ENCODE measurements around the gene DELE1.

The DELE1 gene

GRCh38 chr5:141904551-141904950 lies 19.1 kb upstream of the DELE1 start:
- H3K4me2 ChIP-seq (ENCODE audit: insufficient read depth, low read length) = no peak overlapping the region
- no peaks in the 10 kb centered on the region for H3K79me2 ChIP-seq (ENCODE audit: insufficient read depth, low read length)
- H3K4me1 ChIP-seq (ENCODE audit: insufficient read depth, low read length) = no peaks in the 10 kb centered on the region
- DNase-seq (no peak), ATAC-seq (ENCODE audit: insufficient read depth, low read depth) (no peak)
- no peak for TF ChIP-seq CTCF (IDR thresholded peaks at IDR 0.05; ENCODE audit: borderline replicate concordance, extremely low read depth, low read length, poor library complexity, severe bottlenecking)
- TF ChIP-seq EZH2 (IDR thresholded peaks at IDR 0.05; ENCODE audit: borderline replicate concordance, low read depth, low read length, severe bottlenecking) = no peak
- H4K20me1 ChIP-seq (ENCODE audit: insufficient read depth, low read length) = no peaks in the 10 kb centered on the region
- no peaks in the 10 kb centered on the region for H3K36me3 ChIP-seq (ENCODE audit: insufficient read depth, low read length)
- no peak overlapping the region for H3K4me3 ChIP-seq (ENCODE audit: low read depth in 1 of 2, low read length in 2 of 2)
- H3K27ac ChIP-seq (ENCODE audit: low read length) = no peak overlapping the region
- H3K9ac ChIP-seq (ENCODE audit: low read depth, low read length) = no peak overlapping the region
- H3K27me3 ChIP-seq (ENCODE audit: insufficient read depth, low read length, poor library complexity) = peaks cover 29% of the 10 kb centered on the region
- H3K9me3 ChIP-seq (ENCODE audit: insufficient read depth, low read length, severe bottlenecking) = no peaks in the 10 kb centered on the region
- H2AFZ ChIP-seq (ENCODE audit: low read depth, low read length) = no peak overlapping the region

GRCh38 chr5:141906517-141906916 lies 17.2 kb upstream of the DELE1 start:
- Histone ChIP-seq H3K27ac (ENCODE audit: low read length) (no peak overlapping the region), H3K4me1 (ENCODE audit: insufficient read depth, low read length) (no peaks in the 10 kb centered on the region), H3K9ac (ENCODE audit: low read depth, low read length) (no peak overlapping the region), H4K20me1 (ENCODE audit: insufficient read depth, low read length) (no peaks in the 10 kb centered on the region), H3K36me3 (ENCODE audit: insufficient read depth, low read length) (no peaks in the 10 kb centered on the region), H3K79me2 (ENCODE audit: insufficient read depth, low read length) (no peaks in the 10 kb centered on the region), H3K27me3 (ENCODE audit: insufficient read depth, low read length, poor library complexity) (peaks cover 29% of the 10 kb centered on the region), H3K4me3 (ENCODE audit: low read depth in 1 of 2, low read length in 2 of 2) (no peak overlapping the region), H3K4me2 (ENCODE audit: insufficient read depth, low read length) (no peak overlapping the region), H3K9me3 (ENCODE audit: insufficient read depth, low read length, severe bottlenecking) (no peaks in the 10 kb centered on the region), H2AFZ (ENCODE audit: low read depth, low read length) (no peak overlapping the region)
- ATAC-seq (ENCODE audit: insufficient read depth, low read depth) (no peak), DNase-seq (no peak)
- TF ChIP-seq CTCF (IDR thresholded peaks at IDR 0.05; ENCODE audit: borderline replicate concordance, extremely low read depth, low read length, poor library complexity, severe bottlenecking) (no peak), EZH2 (IDR thresholded peaks at IDR 0.05; ENCODE audit: borderline replicate concordance, low read depth, low read length, severe bottlenecking) (no peak)

DNA sequence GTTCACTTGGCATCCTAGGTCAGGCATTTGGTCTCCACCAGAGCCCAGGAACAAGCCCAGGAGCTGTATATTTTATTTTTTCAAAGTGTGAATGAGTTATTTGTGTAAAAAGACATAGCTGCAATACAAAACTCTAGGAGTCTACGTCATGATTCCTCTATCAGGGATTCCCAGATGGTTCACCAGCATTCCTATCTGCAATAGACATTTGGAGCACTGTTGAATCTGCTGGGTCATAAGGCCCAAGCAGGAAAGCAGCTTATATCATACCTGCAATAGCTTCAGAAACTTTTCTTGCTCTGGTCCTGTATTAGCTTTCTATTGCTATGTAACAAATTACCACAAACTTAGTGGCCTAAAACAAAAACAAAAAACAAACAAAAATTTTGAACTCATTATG lies 16.7 kb upstream of the DELE1 start:
- Histone ChIP-seq H3K9ac (ENCODE audit: low read depth, low read length) (no peak overlapping the region), H3K27me3 (ENCODE audit: insufficient read depth, low read length, poor library complexity) (peaks cover 26% of the 10 kb centered on the region), H3K4me3 (ENCODE audit: low read depth in 1 of 2, low read length in 2 of 2) (no peak overlapping the region), H3K79me2 (ENCODE audit: insufficient read depth, low read length) (no peaks in the 10 kb centered on the region), H3K27ac (ENCODE audit: low read length) (no peak overlapping the region), H3K4me2 (ENCODE audit: insufficient read depth, low read length) (no peak overlapping the region), H2AFZ (ENCODE audit: low read depth, low read length) (no peak overlapping the region), H3K4me1 (ENCODE audit: insufficient read depth, low read length) (no peaks in the 10 kb centered on the region), H3K36me3 (ENCODE audit: insufficient read depth, low read length) (no peaks in the 10 kb centered on the region), H4K20me1 (ENCODE audit: insufficient read depth, low read length) (no peaks in the 10 kb centered on the region), H3K9me3 (ENCODE audit: insufficient read depth, low read length, severe bottlenecking) (no peaks in the 10 kb centered on the region)
- ATAC-seq (ENCODE audit: insufficient read depth, low read depth) = no peak
- no peak for DNase-seq
- TF ChIP-seq CTCF (IDR thresholded peaks at IDR 0.05; ENCODE audit: borderline replicate concordance, extremely low read depth, low read length, poor library complexity, severe bottlenecking) (no peak), EZH2 (IDR thresholded peaks at IDR 0.05; ENCODE audit: borderline replicate concordance, low read depth, low read length, severe bottlenecking) (no peak)

- no peak overlapping the region for H3K4me3 ChIP-seq (ENCODE audit: low read depth in 1 of 2, low read length in 2 of 2)
- no peak overlapping the region for H2AFZ ChIP-seq (ENCODE audit: low read depth, low read length)
- H3K9ac ChIP-seq (ENCODE audit: low read depth, low read length) = no peak overlapping the region
- DNase-seq (no peak), ATAC-seq (ENCODE audit: insufficient read depth, low read depth) (no peak)
- H3K27ac ChIP-seq (ENCODE audit: low read length) = no peak overlapping the region
- H3K27me3 ChIP-seq (ENCODE audit: insufficient read depth, low read length, poor library complexity) = peaks cover 10% of the 10 kb centered on the region
- H3K4me1 ChIP-seq (ENCODE audit: insufficient read depth, low read length) = no peaks in the 10 kb centered on the region
- H3K4me2 ChIP-seq (ENCODE audit: insufficient read depth, low read length) = no peak overlapping the region
- H3K9me3 ChIP-seq (ENCODE audit: insufficient read depth, low read length, severe bottlenecking) = no peaks in the 10 kb centered on the region
- H4K20me1 ChIP-seq (ENCODE audit: insufficient read depth, low read length) = no peaks in the 10 kb centered on the region
- no peaks in the 10 kb centered on the region for H3K36me3 ChIP-seq (ENCODE audit: insufficient read depth, low read length)
- no peaks in the 10 kb centered on the region for H3K79me2 ChIP-seq (ENCODE audit: insufficient read depth, low read length)
- TF ChIP-seq CTCF (IDR thresholded peaks at IDR 0.05; ENCODE audit: borderline replicate concordance, extremely low read depth, low read length, poor library complexity, severe bottlenecking) (no peak), EZH2 (IDR thresholded peaks at IDR 0.05; ENCODE audit: borderline replicate concordance, low read depth, low read length, severe bottlenecking) (no peak)
These were observed 14.9 kb upstream of the DELE1 start for GRCh38 chr5:141908796-141909195.
